Measurements from ENCODE around the gene RASSF9. TPM values are rescaled to one million over a fixed set of nuclear protein-coding genes. Genes with fewer than 3 reads are reported as not detected.

The RASSF9 gene
- total RNA-seq, 6 experiments from 2014 or later, result 0.31 to 0.77 (median 0.60) TPM

GRCh38 chr12:85834378-85834777, 1.8 kb downstream of the RASSF9 start:
- H3K27me3 ChIP-seq, result no peaks in the 10 kb centered on the region
- no peak overlapping the region for H3K4me3 ChIP-seq
- TF ChIP-seq POLR2A (IDR thresholded peaks at IDR 0.05) (no peak), CTCF (IDR thresholded peaks at IDR 0.05) (no peak)
- no peaks in the 10 kb centered on the region for H3K4me1 ChIP-seq
- H3K36me3 ChIP-seq, result no peaks in the 10 kb centered on the region
- H3K9me3 ChIP-seq, result no peaks in the 10 kb centered on the region
- ATAC-seq, result no peak
- WGBS (ENCODE audit: insufficient coverage, low coverage, low lambda C conversion rate, missing lambda C conversion rate), result 42% methylated on average over 2 of the region's 2 CpGs
- intact Hi-C loops (cut with DNase I), result no loop called here
- DNase-seq, result no peak
- H3K27ac ChIP-seq, result peak overlapping the region in 2 of 3 donors; percentile 17 to 28

DNA sequence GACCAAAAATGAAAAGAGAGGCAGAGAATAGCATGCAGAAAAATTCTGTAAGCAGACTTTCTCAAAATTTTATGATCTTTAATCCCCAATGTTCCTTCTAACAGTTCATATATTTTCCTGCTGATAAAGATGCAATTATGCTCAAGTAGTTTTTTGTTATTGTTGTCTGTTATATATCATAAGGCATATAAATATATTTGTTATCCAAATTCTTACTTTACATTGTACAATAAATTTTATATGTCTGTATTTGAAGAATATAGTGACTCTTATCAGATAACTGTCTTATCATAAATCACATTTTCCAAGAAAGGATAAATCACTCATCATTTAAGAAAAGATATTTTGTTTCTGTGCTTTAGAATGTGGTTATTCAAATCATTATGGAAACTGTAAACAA, 2.6 kb downstream of the RASSF9 start:
- intact Hi-C loops (cut with DNase I), result no loop called here
- H3K4me1 ChIP-seq, result no peaks in the 10 kb centered on the region
- ATAC-seq (no peak), DNase-seq (no peak)
- no peaks in the 10 kb centered on the region for H3K9me3 ChIP-seq
- no peak overlapping the region for H3K27ac ChIP-seq
- TF ChIP-seq CTCF (IDR thresholded peaks at IDR 0.05), result no peak
- TF ChIP-seq POLR2A (IDR thresholded peaks at IDR 0.05), result no peak
- no peaks in the 10 kb centered on the region for H3K27me3 ChIP-seq
- H3K4me3 ChIP-seq, result no peak overlapping the region
- H3K36me3 ChIP-seq, result no peaks in the 10 kb centered on the region

DNA sequence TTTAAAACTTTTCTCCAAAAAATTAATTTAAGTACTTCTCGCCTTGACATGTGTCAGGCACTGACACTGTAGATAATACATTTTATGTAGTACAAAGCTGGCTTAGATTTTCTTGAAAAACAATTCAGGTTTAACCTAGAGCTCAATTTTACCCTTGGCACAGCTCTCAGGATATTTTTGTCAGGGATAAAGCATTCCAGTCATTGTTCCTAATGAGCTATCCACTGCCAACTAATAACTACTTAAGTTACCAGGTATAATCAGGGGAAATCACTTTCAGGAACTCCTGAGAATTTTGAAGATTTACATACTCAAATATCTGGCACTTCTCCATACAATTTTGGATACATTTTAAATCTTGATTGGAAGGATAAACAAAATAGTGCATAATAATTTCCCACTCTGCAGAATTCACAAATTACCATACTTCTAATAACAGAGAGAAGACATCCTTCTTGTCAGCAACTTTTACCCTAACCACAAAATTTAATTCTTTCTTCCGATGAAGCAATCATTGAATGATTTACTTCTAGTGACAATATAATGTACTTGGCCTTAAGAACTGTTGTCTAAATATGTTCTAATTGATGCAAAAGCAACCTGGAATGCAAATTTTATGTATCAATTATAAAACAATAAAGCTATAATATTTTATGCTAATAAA, 4.8 kb downstream of the RASSF9 start:
- WGBS (ENCODE audit: insufficient coverage, low coverage, low lambda C conversion rate, missing lambda C conversion rate), result 50% methylated on average over 2 of the region's 2 CpGs
- no peak for ATAC-seq
- DNase-seq, result no peak
- intact Hi-C loops (cut with DNase I), result no loop called here
- Histone ChIP-seq H3K9me3 (no peaks in the 10 kb centered on the region), H3K4me1 (no peaks in the 10 kb centered on the region), H3K27me3 (no peaks in the 10 kb centered on the region), H3K4me3 (no peak overlapping the region), H3K27ac (no peak overlapping the region), H3K36me3 (no peaks in the 10 kb centered on the region)
- TF ChIP-seq POLR2A (IDR thresholded peaks at IDR 0.05) (no peak), CTCF (IDR thresholded peaks at IDR 0.05) (no peak)

DNA sequence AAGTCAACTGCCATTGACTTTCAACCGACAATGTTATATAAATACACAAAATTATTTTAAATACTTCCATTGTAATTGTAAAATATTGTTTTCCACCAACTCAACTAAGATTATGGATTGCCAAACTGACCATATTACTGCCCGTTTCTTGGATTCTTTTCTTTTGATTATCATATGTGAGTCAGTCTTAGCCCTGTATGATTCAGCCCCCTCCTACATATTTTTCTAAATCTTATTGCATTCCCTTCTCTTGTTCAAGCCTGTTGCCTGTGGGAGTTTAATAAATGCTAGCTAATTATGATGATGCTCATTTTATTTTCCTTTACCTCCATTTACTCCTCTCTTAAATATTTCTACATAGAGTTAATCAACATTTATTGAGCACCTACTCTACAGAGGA, 6.8 kb downstream of the RASSF9 start:
- no peak for DNase-seq
- Histone ChIP-seq H3K36me3 (no peaks in the 10 kb centered on the region), H3K4me3 (no peak overlapping the region), H3K27ac (no peak overlapping the region), H3K4me1 (no peaks in the 10 kb centered on the region), H3K27me3 (no peaks in the 10 kb centered on the region), H3K9me3 (no peaks in the 10 kb centered on the region)
- 62% methylated on average over 2 of the region's 2 CpGs for whole genome bisulfite sequencing (ENCODE audit: insufficient coverage, low coverage, low lambda C conversion rate, missing lambda C conversion rate)
- no peak for ATAC-seq
- intact Hi-C loops (cut with DNase I), result no loop called here
- TF ChIP-seq POLR2A (IDR thresholded peaks at IDR 0.05), result no peak
- TF ChIP-seq CTCF (IDR thresholded peaks at IDR 0.05), result no peak

DNA sequence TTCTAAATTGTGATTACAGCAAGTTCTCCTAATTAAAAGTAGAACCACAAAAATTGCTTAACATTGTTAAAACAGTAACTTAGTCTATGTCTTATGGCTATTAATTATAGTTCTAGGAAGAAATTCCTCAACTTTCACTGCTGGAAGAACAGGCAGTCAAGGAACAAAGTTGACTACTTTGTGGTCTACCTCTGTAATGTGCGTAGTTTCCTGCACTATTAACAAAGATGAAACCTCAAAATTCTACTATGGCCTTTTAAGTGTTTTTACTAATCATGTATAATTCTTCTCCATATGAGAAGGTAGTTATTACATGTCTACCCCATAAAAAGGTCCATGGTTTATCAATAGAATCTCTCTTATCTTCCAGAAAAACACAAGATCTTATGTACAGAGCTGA, 7.6 kb downstream of the RASSF9 start:
- H3K4me3 ChIP-seq, result no peak overlapping the region
- H3K36me3 ChIP-seq, result no peaks in the 10 kb centered on the region
- ATAC-seq (no peak), DNase-seq (no peak)
- H3K27ac ChIP-seq, result no peak overlapping the region
- no peaks in the 10 kb centered on the region for H3K9me3 ChIP-seq
- TF ChIP-seq CTCF (IDR thresholded peaks at IDR 0.05), result no peak
- WGBS (ENCODE audit: insufficient coverage, low coverage, low lambda C conversion rate, missing lambda C conversion rate), result 76% methylated on average over 1 of the region's 1 CpG
- no peaks in the 10 kb centered on the region for H3K27me3 ChIP-seq
- intact Hi-C loops (cut with DNase I), result no loop called here
- no peaks in the 10 kb centered on the region for H3K4me1 ChIP-seq

Measured in right lobe of liver (tissue), 6 donors.